ENCODE measurements around the gene ALS2.

The ALS2 gene

GRCh38 chr2:201730651-201731285 is 50.0 kb downstream of the ALS2 start:
- H3K9ac ChIP-seq (ENCODE audit: low read length): no peak overlapping the region
- no peaks in the 10 kb centered on the region for H3K27me3 ChIP-seq (ENCODE audit: control insufficient read depth, insufficient read depth, low read length)
- no peak overlapping the region for H3K27ac ChIP-seq (ENCODE audit: low read depth, low read length)
- no peaks in the 10 kb centered on the region for H3K36me3 ChIP-seq (ENCODE audit: control insufficient read depth, insufficient read depth, low read length)
- no peaks in the 10 kb centered on the region for H3K4me1 ChIP-seq (ENCODE audit: control insufficient read depth, insufficient read depth, low read length)
- no peak overlapping the region for H3K4me3 ChIP-seq (ENCODE audit: low read length)

GRCh38 chr2:201715459-201715858 is 65.3 kb downstream of the ALS2 start:
- H3K9ac ChIP-seq (ENCODE audit: low read length): no peak overlapping the region
- H3K27me3 ChIP-seq (ENCODE audit: control insufficient read depth, insufficient read depth, low read length): no peaks in the 10 kb centered on the region
- no peak overlapping the region for H3K27ac ChIP-seq (ENCODE audit: low read depth, low read length)
- peaks cover 14% of the 10 kb centered on the region for H3K36me3 ChIP-seq (ENCODE audit: control insufficient read depth, insufficient read depth, low read length)
- no peak overlapping the region for H3K4me3 ChIP-seq (ENCODE audit: low read length)
- H3K4me1 ChIP-seq (ENCODE audit: control insufficient read depth, insufficient read depth, low read length): no peaks in the 10 kb centered on the region

GRCh38 chr2:201712726-201713125 is 68.0 kb downstream of the ALS2 start:
- H3K4me1 ChIP-seq (ENCODE audit: control insufficient read depth, insufficient read depth, low read length): no peaks in the 10 kb centered on the region
- H3K27ac ChIP-seq (ENCODE audit: low read depth, low read length): no peak overlapping the region
- peaks cover 14% of the 10 kb centered on the region for H3K36me3 ChIP-seq (ENCODE audit: control insufficient read depth, insufficient read depth, low read length)
- no peaks in the 10 kb centered on the region for H3K27me3 ChIP-seq (ENCODE audit: control insufficient read depth, insufficient read depth, low read length)
- H3K9ac ChIP-seq (ENCODE audit: low read length): no peak overlapping the region
- H3K4me3 ChIP-seq (ENCODE audit: low read length): no peak overlapping the region

- Histone ChIP-seq H3K4me1 (ENCODE audit: control insufficient read depth, insufficient read depth, low read length) (no peaks in the 10 kb centered on the region), H3K4me3 (ENCODE audit: low read length) (no peak overlapping the region), H3K9ac (ENCODE audit: low read length) (no peak overlapping the region), H3K27ac (ENCODE audit: low read depth, low read length) (no peak overlapping the region), H3K36me3 (ENCODE audit: control insufficient read depth, insufficient read depth, low read length) (peaks cover 7% of the 10 kb centered on the region), H3K27me3 (ENCODE audit: control insufficient read depth, insufficient read depth, low read length) (no peaks in the 10 kb centered on the region)
Measured at GRCh38 chr2:201709747-201710146, 71.0 kb downstream of the ALS2 start.

- Histone ChIP-seq H3K4me1 (ENCODE audit: control insufficient read depth, insufficient read depth, low read length) (no peaks in the 10 kb centered on the region), H3K27ac (ENCODE audit: low read depth, low read length) (no peak overlapping the region), H3K4me3 (ENCODE audit: low read length) (no peak overlapping the region), H3K9ac (ENCODE audit: low read length) (no peak overlapping the region), H3K27me3 (ENCODE audit: control insufficient read depth, insufficient read depth, low read length) (no peaks in the 10 kb centered on the region), H3K36me3 (ENCODE audit: control insufficient read depth, insufficient read depth, low read length) (peaks cover 9% of the 10 kb centered on the region)
Measured at GRCh38 chr2:201709049-201709448, 71.7 kb downstream of the ALS2 start.

GRCh38 chr2:201707753-201708152 is 73.0 kb downstream of the ALS2 start:
- Histone ChIP-seq H3K36me3 (ENCODE audit: control insufficient read depth, insufficient read depth, low read length) (peaks cover 9% of the 10 kb centered on the region), H3K4me1 (ENCODE audit: control insufficient read depth, insufficient read depth, low read length) (no peaks in the 10 kb centered on the region), H3K27me3 (ENCODE audit: control insufficient read depth, insufficient read depth, low read length) (no peaks in the 10 kb centered on the region), H3K9ac (ENCODE audit: low read length) (no peak overlapping the region), H3K4me3 (ENCODE audit: low read length) (no peak overlapping the region), H3K27ac (ENCODE audit: low read depth, low read length) (no peak overlapping the region)

GRCh38 chr2:201707142-201707541 is 73.6 kb downstream of the ALS2 start:
- no peak overlapping the region for H3K9ac ChIP-seq (ENCODE audit: low read length)
- H3K4me3 ChIP-seq (ENCODE audit: low read length): no peak overlapping the region
- peaks cover 9% of the 10 kb centered on the region for H3K36me3 ChIP-seq (ENCODE audit: control insufficient read depth, insufficient read depth, low read length)
- no peak overlapping the region for H3K27ac ChIP-seq (ENCODE audit: low read depth, low read length)
- no peaks in the 10 kb centered on the region for H3K4me1 ChIP-seq (ENCODE audit: control insufficient read depth, insufficient read depth, low read length)
- no peaks in the 10 kb centered on the region for H3K27me3 ChIP-seq (ENCODE audit: control insufficient read depth, insufficient read depth, low read length)

- H3K9ac ChIP-seq (ENCODE audit: low read length): no peak overlapping the region
- H3K27ac ChIP-seq (ENCODE audit: low read depth, low read length): no peak overlapping the region
- peaks cover 6% of the 10 kb centered on the region for H3K36me3 ChIP-seq (ENCODE audit: control insufficient read depth, insufficient read depth, low read length)
- no peaks in the 10 kb centered on the region for H3K4me1 ChIP-seq (ENCODE audit: control insufficient read depth, insufficient read depth, low read length)
- no peaks in the 10 kb centered on the region for H3K27me3 ChIP-seq (ENCODE audit: control insufficient read depth, insufficient read depth, low read length)
- no peak overlapping the region for H3K4me3 ChIP-seq (ENCODE audit: low read length)
Measured at GRCh38 chr2:201704536-201704935, 76.2 kb downstream of the ALS2 start.

GRCh38 chr2:201701646-201702045 is 79.1 kb downstream of the ALS2 start:
- H3K36me3 ChIP-seq (ENCODE audit: control insufficient read depth, insufficient read depth, low read length): peaks cover 6% of the 10 kb centered on the region
- H3K9ac ChIP-seq (ENCODE audit: low read length): no peak overlapping the region
- no peak overlapping the region for H3K4me3 ChIP-seq (ENCODE audit: low read length)

GRCh38 chr2:201699416-201699815 is 81.3 kb downstream of the ALS2 start:
- no peak overlapping the region for H3K4me3 ChIP-seq (ENCODE audit: low read length)
- H3K27me3 ChIP-seq (ENCODE audit: control insufficient read depth, insufficient read depth, low read length): no peaks in the 10 kb centered on the region
- no peak overlapping the region for H3K9ac ChIP-seq (ENCODE audit: low read length)
- no peak overlapping the region for H3K27ac ChIP-seq (ENCODE audit: low read depth, low read length)
- H3K36me3 ChIP-seq (ENCODE audit: control insufficient read depth, insufficient read depth, low read length): peaks cover 3% of the 10 kb centered on the region
- no peaks in the 10 kb centered on the region for H3K4me1 ChIP-seq (ENCODE audit: control insufficient read depth, insufficient read depth, low read length)

More at GRCh38 chr2:201701646-201702045, 79.1 kb downstream of the ALS2 start:
- H3K27me3 ChIP-seq (ENCODE audit: control insufficient read depth, insufficient read depth, low read length): no peaks in the 10 kb centered on the region
- no peak overlapping the region for H3K27ac ChIP-seq (ENCODE audit: low read depth, low read length)
- no peaks in the 10 kb centered on the region for H3K4me1 ChIP-seq (ENCODE audit: control insufficient read depth, insufficient read depth, low read length)

- H3K9ac ChIP-seq (ENCODE audit: low read length): no peak within 1 kb of the TSS
- no peaks in the 10 kb centered on the region for H3K27me3 ChIP-seq (ENCODE audit: control insufficient read depth, insufficient read depth, low read length)
- H3K36me3 ChIP-seq (ENCODE audit: control insufficient read depth, insufficient read depth, low read length): no peaks in the 10 kb centered on the region
- H3K4me1 ChIP-seq (ENCODE audit: control insufficient read depth, insufficient read depth, low read length): no peaks in the 10 kb centered on the region
- no peak within 1 kb of the TSS for H3K27ac ChIP-seq (ENCODE audit: low read depth, low read length)
- no peak within 1 kb of the TSS for H3K4me3 ChIP-seq (ENCODE audit: low read length)
Measured at GRCh38 chr2:201698588-201699226, 82.0 kb downstream of the ALS2 start, which contains the start of gene MPP4. MPP4 (minus strand) TSS chr2:201698644; CDS start chr2:201693954, 4,690 bp downstream.

GRCh38 chr2:201697899-201698298 is 82.8 kb downstream of the ALS2 start:
- Histone ChIP-seq H3K4me1 (ENCODE audit: control insufficient read depth, insufficient read depth, low read length) (no peaks in the 10 kb centered on the region), H3K4me3 (ENCODE audit: low read length) (no peak overlapping the region), H3K9ac (ENCODE audit: low read length) (no peak overlapping the region), H3K36me3 (ENCODE audit: control insufficient read depth, insufficient read depth, low read length) (no peaks in the 10 kb centered on the region), H3K27me3 (ENCODE audit: control insufficient read depth, insufficient read depth, low read length) (no peaks in the 10 kb centered on the region), H3K27ac (ENCODE audit: low read depth, low read length) (no peak overlapping the region)

GRCh38 chr2:201696151-201696659 is 84.5 kb downstream of the ALS2 start:
- Histone ChIP-seq H3K27me3 (ENCODE audit: control insufficient read depth, insufficient read depth, low read length) (no peaks in the 10 kb centered on the region), H3K9ac (ENCODE audit: low read length) (no peak overlapping the region), H3K4me1 (ENCODE audit: control insufficient read depth, insufficient read depth, low read length) (no peaks in the 10 kb centered on the region), H3K36me3 (ENCODE audit: control insufficient read depth, insufficient read depth, low read length) (no peaks in the 10 kb centered on the region), H3K27ac (ENCODE audit: low read depth, low read length) (no peak overlapping the region), H3K4me3 (ENCODE audit: low read length) (no peak overlapping the region)

Data from rectal smooth muscle tissue (tissue), 1 donor.